ENCODE data around the gene NOP16.
A peak's percentile ranks its signal among the peaks of the same experiment; 100 is the strongest.

The NOP16 gene, protein sequence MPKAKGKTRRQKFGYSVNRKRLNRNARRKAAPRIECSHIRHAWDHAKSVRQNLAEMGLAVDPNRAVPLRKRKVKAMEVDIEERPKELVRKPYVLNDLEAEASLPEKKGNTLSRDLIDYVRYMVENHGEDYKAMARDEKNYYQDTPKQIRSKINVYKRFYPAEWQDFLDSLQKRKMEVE

DNA sequence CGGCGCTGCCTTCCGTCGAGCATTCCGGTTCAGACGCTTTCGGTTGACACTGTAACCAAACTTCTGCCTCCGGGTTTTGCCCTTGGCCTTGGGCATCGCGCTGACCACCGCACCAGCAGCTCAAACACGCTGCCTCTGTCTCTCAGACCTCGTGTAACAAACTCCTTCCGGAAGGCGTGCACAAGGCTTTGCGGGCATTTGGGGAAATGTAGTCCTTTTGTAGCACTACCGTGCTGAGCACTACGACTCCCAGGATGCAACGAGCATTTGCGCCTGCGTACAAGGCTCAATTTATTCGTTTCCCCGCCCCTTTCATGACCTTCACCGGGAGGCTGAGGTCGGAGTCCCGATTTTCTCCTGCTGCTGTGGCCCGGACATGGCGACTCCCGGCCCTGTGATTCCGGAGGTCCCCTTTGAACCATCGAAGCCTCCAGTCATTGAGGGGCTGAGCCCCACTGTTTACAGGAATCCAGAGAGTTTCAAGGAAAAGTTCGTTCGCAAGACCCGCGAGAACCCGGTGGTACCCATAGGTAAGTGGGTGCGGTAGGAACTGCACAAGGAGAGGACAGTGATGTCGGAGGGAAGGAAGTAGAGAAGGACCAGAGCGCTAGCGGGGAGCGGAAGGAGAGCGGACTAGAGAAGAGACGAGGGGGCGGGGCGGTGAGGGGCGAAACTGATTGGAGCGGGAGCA lies at the start of gene NOP16, which contains the start of gene HIGD2A:
Gene NOP16, minus strand, starts transcription at position 155 of the 691 bp plus-strand sequence. Its CDS starts 59 bp downstream, at position 96.
Gene HIGD2A, plus strand, starts transcription at position 308 of the 691 bp plus-strand sequence. Its CDS starts 69 bp downstream, at position 377.
- DNase-seq (ENCODE audit: low read depth in 2 of 2), result peak; percentile 99 to 100

DNA sequence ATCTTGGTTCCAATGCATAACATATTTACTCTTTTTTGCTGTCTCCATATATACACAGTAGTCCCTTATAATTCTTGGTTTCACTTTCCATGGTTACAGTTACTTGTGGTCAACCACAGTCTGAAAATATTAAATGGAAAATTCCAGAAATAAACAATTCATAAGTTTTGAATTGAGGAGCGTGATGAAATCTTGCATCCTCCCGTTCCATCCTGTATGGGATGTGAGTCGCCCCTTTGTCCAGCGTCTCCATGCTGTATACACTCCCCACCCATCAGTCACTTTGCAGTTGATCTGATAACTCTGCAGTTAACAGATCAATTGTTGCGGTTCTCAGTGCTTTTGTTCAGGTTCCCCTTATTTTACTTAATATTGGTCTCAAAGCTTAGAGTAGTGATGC lies 48.3 kb upstream of the NOP16 start:
- DNase-seq (ENCODE audit: low read depth in 2 of 2), result no peak

DNA sequence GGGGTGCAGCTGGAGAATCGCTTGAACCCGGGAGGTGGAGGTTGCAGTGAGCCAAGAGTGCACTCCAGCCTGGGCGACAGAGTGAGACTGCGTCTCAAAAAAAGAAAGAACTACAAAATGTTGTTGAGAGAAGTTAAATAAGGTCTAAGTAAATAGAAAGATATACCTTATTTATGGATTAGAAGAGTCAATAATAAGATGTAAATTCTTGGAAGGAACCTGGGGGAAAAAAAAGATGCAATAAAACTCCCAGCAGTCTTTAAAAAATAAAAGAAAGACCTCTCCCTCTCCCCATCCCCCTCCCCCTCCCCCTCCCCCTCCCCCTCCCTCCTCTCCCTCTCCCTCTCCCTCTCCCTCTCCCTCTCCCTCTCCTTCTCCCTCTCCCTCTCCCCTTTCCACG lies 44.3 kb upstream of the NOP16 start:
- no peak for DNase-seq (ENCODE audit: low read depth in 2 of 2)

DNA sequence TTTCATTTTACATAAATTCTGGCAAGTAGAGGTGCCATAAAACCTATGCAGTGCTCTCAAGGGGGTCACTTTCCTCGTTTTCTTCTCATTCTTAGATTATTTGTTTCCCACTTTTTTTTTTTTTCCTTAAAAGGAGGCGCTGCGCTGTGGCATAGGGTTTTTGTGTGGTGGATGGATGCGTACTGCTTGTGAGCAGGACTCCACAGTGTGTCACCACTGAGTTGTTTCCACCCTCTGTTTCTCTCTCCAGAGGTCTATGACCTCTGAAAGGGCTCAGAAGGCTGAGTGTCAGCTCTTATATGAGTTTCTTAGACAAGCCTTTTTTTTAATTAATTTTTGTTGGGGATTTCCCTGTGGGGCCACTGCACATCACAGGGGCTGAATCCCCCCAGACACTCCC lies 41.6 kb upstream of the NOP16 start:
- no peak for DNase-seq (ENCODE audit: low read depth in 2 of 2)

DNA sequence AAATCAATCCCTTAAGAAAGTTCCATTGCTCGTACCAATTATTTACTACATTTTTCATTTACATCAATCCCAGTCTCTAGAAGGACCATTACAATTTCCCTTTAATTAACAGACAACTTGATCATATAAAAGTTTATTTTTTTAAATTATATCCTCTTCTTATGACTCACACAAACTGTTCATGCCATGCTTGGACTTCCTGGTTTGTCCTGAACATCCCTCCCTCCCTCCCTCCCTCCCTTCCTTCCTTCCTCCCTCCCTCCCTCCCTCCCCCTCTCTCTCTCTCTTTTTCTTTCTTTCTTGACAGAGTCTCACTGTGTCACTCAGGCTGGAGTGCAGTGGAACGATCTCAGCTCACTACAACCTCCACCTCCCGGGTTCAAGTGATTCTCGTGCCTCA lies 39.6 kb upstream of the NOP16 start:
- DNase-seq (ENCODE audit: low read depth in 2 of 2), result no peak

DNA sequence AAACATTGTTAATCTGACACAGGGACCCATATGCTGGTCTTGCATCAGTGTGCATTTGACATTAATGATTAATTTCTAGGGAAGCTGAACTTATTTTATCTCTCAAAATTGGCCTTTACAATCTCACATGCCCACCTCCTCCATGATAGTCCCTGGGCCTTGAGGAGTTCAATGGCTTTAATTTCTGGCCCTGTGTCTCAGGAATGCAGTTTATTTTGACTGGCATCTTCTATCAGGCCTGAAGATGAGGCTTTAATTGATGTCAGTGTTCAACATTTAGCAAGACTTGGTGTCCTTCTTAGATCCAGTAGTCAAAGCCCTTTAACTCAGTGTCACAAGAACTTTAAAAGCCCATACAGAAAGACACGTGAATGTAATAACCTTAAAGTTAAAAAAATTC lies 38.5 kb upstream of the NOP16 start:
- no peak for DNase-seq (ENCODE audit: low read depth in 2 of 2)

DNA sequence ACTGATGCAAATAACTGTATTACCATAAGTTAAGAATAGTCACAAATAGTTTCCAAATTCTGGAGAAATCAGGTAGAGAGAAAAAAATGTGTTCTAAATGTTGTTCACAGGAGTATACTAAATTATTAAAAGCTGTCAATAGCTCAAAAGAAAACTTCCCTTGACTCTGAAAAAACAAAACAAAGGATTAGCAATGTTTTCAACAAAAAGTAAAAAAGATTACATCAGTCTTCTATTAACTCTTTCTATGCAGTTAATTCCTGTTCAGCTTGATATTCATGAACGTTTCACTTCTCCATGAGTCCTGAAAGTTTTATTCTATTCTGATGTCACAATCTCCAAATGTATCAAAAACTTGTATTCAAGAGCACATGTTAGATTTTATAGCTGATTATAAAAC lies 37.4 kb upstream of the NOP16 start:
- DNase-seq (ENCODE audit: low read depth in 2 of 2), result no peak

DNA sequence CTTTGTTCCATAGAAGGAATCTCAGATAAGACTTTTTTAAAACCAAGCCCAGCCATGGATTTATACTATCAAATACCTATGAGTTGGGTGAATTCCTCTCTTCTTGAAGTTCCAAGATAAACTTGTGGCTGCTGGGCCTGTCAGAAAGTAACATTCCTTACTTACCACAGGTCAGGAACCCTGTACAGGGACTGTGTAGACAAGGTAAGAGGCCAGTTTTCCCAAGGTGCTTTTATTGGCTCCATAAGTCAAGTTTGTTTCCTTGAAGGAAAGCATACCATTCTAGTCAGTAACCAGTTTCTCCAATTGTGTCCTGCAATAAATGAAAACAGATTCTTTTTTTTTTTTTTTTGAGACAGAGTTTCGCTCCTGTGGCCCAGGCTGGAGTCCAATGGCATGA lies 36.7 kb upstream of the NOP16 start:
- DNase-seq (ENCODE audit: low read depth in 2 of 2), result no peak

DNA sequence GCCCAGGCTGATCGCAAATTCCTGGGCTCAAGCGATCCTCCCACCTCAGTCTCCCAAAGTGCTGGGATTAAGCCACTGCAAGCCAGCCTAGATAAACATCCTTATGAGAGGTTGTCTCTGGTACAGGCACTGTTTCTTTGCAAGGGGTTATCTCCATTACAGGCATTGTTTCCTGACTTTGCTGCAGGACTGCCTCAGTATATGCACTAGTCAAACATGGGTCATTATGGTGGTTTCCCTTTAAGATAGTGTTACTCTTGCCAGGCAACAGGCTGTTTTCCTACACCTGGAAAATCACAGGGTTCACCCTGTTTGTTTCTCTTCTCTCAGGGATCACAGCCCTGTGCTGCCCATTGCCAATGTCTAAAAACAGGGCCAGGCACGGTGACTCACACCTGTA lies 35.8 kb upstream of the NOP16 start:
- no peak for DNase-seq (ENCODE audit: low read depth in 2 of 2)

DNA sequence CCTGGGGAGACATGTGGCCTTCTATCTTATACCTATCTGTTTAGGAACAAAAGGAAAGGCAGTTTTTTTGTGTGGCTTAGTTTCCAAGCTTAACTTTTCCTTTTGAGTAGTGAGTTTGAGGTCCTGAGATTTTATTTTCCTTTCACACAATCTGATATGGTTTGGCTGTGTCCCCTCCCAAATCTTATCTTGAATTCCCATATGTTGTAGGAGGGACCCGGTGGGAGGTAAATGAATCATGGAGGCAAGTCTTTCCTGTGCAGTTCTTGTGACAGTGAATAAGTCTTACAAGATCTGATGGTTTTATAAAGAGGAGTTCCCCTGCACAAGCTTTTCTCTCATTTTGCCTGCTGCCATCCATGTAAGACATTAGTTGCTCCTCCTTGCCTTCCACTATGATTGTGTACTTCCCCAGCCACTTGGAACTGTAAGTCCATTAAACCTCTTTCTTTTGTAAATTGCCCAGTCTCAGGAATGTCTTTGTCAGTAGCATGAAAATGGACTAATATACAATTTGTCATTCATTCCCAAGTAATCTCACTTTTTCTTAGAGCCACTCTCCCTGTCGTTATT lies 32.7 kb upstream of the NOP16 start:
- DNase-seq (ENCODE audit: low read depth in 2 of 2), result no peak

DNA sequence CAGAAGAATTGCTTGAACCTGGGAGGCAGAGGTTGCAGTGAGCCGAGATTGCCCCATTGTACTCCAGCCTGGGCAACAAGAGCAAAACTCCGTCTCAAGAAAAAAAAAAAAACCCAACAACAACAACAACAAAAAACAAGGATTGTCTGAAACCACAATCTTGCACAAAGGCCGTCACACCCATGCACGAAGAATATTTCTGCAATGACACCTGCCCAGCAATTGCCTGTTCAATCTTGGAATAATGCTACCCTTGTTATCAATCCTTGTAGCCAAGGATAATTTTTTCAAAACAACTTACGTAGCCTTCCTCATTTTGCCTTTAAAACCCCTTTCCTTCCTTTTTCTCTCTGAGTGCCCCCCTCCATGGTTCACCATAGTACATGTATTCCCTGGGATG lies 31.7 kb upstream of the NOP16 start:
- no peak for DNase-seq (ENCODE audit: low read depth in 2 of 2)

DNA sequence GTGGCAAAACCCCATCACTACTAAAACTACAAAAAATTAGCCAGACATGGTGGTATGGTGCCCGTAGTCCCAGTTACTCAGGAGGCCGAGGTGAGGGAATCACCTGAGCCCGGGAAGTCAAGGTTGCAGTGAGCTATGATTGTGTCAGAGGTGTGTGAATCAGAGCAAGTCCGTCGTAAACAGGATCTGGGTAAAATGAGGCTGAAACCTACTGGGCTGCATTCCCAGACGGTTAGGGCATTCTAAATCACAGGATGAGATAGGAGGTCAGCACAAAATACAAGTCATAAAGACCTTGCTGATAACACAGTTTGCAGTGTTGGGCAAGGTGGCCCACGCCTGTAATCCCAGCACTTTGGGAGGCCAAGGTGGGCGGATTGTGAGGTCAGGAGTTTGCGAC lies 29.9 kb upstream of the NOP16 start:
- no peak for DNase-seq (ENCODE audit: low read depth in 2 of 2)

DNA sequence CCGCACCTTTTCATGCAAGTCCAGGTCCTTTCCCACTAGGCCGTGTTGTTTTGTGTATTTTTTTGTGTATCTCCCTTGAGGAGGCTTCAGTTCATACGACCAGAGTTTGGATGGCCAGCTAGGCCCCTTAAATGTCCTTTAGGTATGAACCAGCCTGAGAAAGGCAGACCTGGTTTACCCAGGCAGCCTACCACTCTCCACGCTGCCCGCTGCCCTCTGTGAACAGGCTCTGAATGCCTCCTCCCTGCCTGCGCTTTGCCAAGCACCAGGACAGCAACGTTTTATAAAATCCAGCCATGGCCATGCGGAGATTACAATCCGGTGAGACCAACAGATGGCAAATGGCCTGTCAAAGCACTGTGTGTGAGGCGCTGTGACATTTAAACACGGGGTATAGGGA lies 28.6 kb upstream of the NOP16 start:
- DNase-seq (ENCODE audit: low read depth in 2 of 2), result no peak

DNA sequence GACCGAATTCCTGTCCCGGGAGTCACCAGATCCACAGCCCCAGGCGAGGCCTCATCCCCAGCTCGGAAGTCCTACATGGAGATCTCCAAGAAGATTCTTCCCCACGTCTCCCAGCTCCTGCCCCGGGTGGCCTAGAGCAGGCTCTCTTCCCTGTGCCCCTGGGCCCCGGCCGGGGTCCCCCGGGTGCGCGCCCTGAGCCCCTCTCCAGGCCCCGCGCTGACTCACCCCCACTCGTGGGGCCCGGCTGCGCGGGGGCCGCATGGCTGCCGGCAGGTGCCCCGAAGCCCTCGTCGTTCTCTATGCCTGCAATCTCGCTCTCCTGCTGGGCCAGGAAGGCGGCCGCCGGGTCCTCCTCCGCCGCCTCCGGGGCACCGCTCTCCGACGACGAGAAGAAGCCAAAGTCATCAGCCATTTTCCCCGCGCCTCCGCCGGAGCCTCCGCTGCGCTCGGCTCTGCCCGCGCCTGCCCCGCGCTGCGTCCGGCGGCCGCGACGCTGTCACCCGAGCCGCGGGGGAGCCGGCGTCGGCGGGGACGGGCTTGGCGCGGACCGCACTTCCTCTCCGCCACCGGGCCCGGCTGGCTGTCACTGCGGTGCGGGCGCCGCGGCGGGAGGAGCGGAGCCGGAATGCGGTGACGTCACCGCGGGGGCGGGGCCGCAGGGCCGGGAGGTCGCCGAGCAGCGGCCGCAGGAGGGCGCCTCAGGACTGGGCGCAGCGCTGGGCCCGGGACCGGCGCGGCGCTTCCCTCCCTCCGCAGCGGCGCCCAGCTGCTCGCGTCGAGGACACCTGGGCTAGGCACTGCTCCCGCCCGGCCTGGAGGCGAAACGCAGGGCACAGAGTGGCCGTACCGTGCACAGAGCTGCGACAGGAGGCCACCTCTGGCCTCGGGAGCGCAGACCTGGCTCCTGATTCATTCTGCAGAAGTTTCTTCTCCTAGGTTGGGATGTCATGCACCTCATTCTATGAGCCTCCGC lies 27.8 kb upstream of the NOP16 start, which contains the start of gene CLTB:
Gene CLTB, minus strand, starts transcription at position 588 of the 973 bp plus-strand sequence. Its CDS starts 176 bp downstream, at position 412.
- peak; percentile 85 to 89 for DNase-seq (ENCODE audit: low read depth in 2 of 2)

DNA sequence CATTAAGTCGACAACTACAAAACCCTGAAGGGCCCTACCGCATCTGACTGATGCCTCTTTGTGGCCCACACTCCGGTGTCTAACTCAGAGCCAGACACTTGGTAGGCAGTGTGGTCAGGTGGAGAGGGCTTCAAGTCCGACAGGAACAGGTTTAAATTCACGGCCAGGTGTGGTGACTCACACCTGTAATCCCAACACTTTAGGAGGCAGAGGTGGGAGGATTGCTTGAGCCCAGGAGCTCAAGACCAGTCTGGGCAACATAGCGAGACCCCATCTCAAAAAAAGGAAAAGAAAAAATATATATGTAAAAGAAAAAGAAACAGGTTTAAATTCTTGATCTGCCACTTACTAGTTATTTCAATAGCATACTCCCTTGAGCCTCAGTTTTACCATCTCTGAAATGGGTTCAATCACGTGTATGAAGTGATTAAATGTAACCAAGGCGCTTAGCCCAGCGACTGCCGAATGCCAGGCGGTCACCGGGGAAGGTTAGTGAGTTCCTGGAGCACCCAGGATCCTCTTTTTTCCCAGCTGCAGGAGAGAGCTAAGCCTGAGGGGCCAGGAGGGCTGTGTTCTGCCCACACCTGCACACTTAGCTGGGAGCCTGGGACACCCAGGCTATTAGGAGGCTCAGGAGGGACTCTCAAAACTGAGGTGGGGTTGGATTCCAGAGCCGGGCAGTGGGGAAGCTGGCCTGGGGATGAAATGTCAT lies 27.0 kb upstream of the NOP16 start:
- DNase-seq (ENCODE audit: low read depth in 2 of 2), result no peak

DNA sequence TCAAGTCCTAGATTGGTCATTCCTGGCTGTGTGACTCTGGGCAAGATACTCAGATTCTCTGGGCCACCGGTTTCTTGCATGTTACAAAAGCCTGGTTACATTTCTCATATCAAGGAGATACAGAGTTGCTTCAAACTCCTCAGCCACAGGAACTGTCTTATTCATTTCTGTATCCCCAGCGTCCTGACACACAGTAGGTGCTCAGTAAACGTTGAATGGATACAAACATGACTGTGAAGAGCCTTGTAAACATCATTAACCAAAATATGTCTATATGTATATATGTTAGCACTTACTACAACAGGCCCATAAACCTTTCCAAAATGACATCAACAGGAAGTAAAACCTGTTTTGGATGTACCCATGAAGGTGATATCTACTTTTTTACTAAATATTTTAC lies 26.3 kb upstream of the NOP16 start:
- no peak for DNase-seq (ENCODE audit: low read depth in 2 of 2)

DNA sequence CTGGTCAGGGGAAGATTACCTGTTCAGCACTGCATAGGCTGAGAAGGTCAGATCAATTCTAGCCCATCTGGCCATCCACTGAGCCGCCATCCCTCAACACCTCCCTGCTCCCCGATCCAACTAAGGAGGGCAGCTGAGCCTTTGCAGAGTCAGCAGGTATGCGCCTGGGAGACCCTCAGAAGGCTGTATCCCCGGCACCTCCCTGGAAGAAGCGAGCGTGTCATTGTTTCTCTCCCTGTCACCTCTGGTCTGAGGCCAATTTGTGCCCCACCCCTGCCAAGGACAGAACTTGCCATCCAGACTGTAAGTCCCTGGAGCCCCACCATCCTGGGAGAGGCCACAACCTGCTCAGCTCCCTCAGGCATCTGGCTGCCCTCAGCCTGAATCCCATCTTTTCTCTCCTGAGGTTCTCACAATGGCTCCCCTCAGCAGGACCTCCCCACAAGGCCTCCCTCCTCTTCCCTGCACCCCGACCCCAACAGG lies 25.4 kb upstream of the NOP16 start:
- no peak for DNase-seq (ENCODE audit: low read depth in 2 of 2)

DNA sequence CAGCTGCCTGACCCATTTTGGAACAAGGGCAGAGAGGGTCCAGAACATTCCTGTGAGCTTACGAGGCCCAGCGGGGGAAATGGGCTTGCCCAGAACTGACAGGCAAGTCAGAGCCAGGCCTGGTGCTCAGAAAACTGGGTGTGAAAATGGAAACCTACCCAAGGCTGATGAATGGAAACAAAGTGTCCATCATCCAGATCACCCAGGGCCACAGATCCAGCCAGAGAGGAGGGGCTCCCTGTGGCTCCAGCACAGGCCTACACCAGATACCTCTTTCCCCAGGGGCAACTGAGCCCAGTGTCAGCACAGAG lies 24.8 kb upstream of the NOP16 start:
- no peak for DNase-seq (ENCODE audit: low read depth in 2 of 2)

DNA sequence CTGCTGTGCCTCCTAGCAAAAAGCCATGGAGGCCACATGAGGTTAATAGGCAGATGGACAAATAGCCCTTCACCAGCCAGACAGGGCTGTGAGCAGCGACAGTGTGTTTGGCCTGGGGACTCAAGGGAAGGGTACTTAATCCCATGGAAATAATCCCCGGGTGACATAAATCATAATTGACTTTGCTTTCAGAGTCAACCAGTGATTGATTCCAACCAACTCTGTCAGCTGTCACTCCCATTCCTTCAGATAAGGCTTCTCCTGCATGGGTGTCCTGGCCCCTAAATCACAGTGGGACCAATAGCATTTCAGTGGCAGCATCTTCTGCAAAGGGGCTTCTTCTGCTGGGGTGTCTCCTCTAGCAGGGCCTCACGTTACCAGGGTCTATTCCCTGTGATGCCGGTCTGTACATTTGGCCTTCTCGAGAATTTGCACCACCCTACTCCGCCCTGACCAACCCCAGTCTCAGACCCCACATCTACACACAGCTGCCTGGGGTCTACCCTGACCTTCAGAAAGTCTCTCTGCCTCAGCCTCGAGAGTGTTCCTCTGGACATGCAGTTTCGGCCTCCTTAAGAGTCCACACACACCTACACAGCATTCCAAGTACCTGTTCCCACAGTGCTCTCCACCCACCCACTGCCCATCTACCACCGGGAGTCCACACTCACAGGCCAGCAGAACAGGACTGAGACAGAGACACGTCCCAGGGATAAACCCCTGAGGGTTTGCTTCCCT lies 24.3 kb upstream of the NOP16 start:
- no peak for DNase-seq (ENCODE audit: low read depth in 2 of 2)

DNA sequence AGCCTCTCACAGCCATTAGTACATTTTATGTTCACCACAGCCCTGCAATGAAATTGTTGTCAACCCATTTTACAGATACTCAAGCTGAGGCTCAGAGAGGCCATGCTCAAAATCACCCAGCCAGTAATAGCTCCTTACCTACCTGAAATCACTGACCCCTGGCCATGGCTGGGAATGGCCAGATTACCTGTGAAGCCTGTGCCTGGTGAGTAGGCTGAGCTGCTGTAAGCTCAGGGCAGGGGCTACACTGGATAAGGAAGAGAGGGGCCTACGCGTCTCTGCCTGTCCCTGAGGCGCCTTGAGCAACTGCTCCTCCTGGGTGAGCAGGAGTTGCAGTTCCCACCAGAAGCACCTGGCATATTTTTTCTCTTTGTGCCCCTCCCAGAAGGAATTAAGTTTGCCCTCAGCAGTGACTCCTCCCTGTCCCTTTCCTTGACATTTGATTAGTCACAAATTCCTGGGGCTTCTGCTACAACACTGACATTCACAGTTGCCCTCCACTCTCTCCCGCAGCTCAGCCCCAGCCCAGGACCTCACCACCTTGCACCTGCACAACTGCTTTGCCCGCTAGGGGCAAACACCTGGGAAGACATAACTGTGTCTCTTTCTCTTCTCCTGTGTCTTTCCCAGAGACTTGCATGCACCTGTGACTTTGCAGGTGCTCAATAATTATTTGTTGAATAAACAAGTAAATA lies 22.2 kb upstream of the NOP16 start:
- no peak for DNase-seq (ENCODE audit: low read depth in 2 of 2)

All from stimulated activated CD4-positive, alpha-beta T cell treated with anti-CD3 and anti-CD28 coated beads, Interleukin-4, amount 100 ng/mL, for 48 hours (primary cell).